ENCODE data around the gene RBM6.

DNA sequence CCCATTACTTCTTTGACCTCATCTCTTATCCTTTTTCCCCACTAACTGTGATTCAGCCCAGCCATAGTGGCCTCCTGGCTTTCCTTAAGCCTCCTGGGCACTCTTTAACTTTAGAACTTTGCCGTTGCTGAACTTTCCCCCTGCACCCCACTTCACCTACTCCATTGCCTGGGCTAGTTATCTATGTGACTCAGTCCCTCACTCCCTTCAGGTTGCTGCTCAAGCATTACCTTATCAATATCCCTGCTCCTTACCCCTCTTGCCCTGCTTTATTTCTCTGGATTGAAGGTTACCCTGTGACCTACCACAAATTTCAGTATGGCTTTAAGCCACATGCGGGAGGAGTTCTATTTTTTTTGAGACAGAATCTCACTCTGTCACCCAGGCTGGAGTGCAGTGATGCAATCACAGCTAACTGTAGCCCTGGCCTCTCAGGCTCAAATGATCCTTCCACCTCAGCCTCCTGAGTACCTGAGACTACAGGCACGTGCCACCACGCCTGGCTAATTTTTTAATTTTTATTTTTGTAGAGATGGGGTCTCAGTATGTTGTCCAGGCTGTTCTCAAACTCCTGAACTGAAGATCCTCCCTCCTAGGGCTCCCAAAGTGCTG, 13.7 kb upstream of the RBM6 start:
- TF ChIP-seq, protein P1, sequence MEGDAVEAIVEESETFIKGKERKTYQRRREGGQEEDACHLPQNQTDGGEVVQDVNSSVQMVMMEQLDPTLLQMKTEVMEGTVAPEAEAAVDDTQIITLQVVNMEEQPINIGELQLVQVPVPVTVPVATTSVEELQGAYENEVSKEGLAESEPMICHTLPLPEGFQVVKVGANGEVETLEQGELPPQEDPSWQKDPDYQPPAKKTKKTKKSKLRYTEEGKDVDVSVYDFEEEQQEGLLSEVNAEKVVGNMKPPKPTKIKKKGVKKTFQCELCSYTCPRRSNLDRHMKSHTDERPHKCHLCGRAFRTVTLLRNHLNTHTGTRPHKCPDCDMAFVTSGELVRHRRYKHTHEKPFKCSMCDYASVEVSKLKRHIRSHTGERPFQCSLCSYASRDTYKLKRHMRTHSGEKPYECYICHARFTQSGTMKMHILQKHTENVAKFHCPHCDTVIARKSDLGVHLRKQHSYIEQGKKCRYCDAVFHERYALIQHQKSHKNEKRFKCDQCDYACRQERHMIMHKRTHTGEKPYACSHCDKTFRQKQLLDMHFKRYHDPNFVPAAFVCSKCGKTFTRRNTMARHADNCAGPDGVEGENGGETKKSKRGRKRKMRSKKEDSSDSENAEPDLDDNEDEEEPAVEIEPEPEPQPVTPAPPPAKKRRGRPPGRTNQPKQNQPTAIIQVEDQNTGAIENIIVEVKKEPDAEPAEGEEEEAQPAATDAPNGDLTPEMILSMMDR (conservative IDR thresholded peaks at IDR 0.05 in 1 of 2, IDR thresholded peaks at IDR 0.05 in 1 of 2; ENCODE audit: low read depth in 1 of 2, low read length in 2 of 2): no peak
- TF ChIP-seq EZH2 (IDR thresholded peaks at IDR 0.05; ENCODE audit: low read length, missing control alignments): no peak

Measured in fibroblast of lung (primary cell).